K562 (cell line): Measurements from ENCODE around the gene ZMYND8. TPM values are rescaled to one million over a fixed set of nuclear protein-coding genes. Genes with fewer than 3 reads are reported as not detected.

Source experiments
- CLOCK ChIP-seq: fragments of 250-450 bp; sonication (Bioruptor Pico); IDR thresholded peaks from 2 replicates; pipeline ENCODE4 v1.4.0; 2020; ENCODE audit warnings: mild to moderate bottlenecking, moderate library complexity, borderline replicate concordance
- EWSR1 ChIP-seq: fragments of 450-650 bp; IDR thresholded peaks from 2 replicates; pipeline ENCODE4 v1.6.1; 2018; ENCODE audit warnings: borderline replicate concordance, mild to moderate bottlenecking, low read depth, moderate library complexity; ENCODE audit not compliant: partially characterized antibody
- GATAD2A ChIP-seq: fragments of 450-650 bp; IDR thresholded peaks from 2 replicates; pipeline ENCODE4 v1.6.1; 2017
- PCBP1 ChIP-seq: fragments of 200-400 bp; formaldehyde crosslinking; IDR thresholded peaks from 2 replicates; pipeline ENCODE4 v1.6.1; 2018; ENCODE audit warnings: mild to moderate bottlenecking, low read depth, low read length; ENCODE audit not compliant: poor library complexity, severe bottlenecking
- POLR2B ChIP-seq: fragments of 450-650 bp; IDR thresholded peaks from 2 replicates; pipeline ENCODE4 v1.6.1; 2018; ENCODE audit warnings: low read depth; ENCODE audit not compliant: partially characterized antibody
- THRB ChIP-seq: fragments of 450-650 bp; formaldehyde crosslinking; conservative IDR thresholded peaks from 2 replicates; pipeline ENCODE4 v1.4.0; 2022; ENCODE audit warnings: mild to moderate bottlenecking, missing genetic modification characterization
- ZNF699 ChIP-seq: fragments of 250-450 bp; sonication (Bioruptor Pico); IDR thresholded peaks from 2 replicates; pipeline ENCODE4 v1.8.0; 2021; ENCODE audit warnings: mild to moderate bottlenecking, moderate library complexity; ENCODE audit not compliant: insufficient replicate concordance
- polyA plus RNA-seq, 8 experiments: library from polyadenylated mRNA; depleted of rRNA in 4 of 8; stranded (reverse) in 5 of 8; unstranded in 3 of 8; fragments of >200 nt; fragmentation: Nextera tagmentation in 2 of 8; fragmentation: Illumina TruSeq in 1 of 8; extraction: Ambion mirVana in 2 of 8; extraction: Trizol in 1 of 8; gene quantifications; 2 replicates each; pipeline versions ENCODE4 v1.2.1 to v1.2.3, GENCODE V29; 2011 to 2014; ENCODE audit warnings: inconsistent platforms in 1 of 8, missing spikeins in 1 of 8
- total RNA-seq, 7 experiments: library from RNA; depleted of rRNA in 6 of 7; stranded (reverse); fragments of >200 nt in 6 of 7; fragmentation: Illumina TruSeq in 2 of 7; extraction: Trizol in 2 of 7; gene quantifications; 2 replicates each; pipeline versions ENCODE4 v1.2.1 to v1.2.3, GENCODE V29; 2011 to 2021; ENCODE audit warnings: low replicate concordance in 1 of 7

Gene ZMYND8
- total and polyA plus RNA-seq, 9 of the 15 experiments (the other 6 are each of a cell fraction or from before 2014, with no cell fraction given), result 31.8 to 148 (median 71.9) TPM

GRCh38 chr20:47233333-47234188, 122.9 kb downstream of the ZMYND8 start (continued):
- TF ChIP-seq CLOCK (CRISPR knock-in tag), result no peak
- peak; percentile 56 for TF ChIP-seq EWSR1
- no peak for TF ChIP-seq THRB (CRISPR knock-in tag)
- no peak for TF ChIP-seq PCBP1
- TF ChIP-seq ZNF699 (CRISPR knock-in tag), result no peak
- peak; percentile 8 for TF ChIP-seq POLR2B
- TF ChIP-seq GATAD2A, result no peak
- TF ChIP-seq, all 486 proteins: peak for 4
